CD4-positive, alpha-beta T cell treated with Interleukin-17A for 4 hours (primary cell): ENCODE data around the gene CXADR.
"Not testable (repeated sequence)": the region's sequence is repeated elsewhere in the genome, so short reads cannot be mapped to it uniquely, and the experiment has no call there.

Experiments used
- DNase-seq: peaks from one replicate; pipeline ENCODE4 v3.0.0-alpha.2; 2020; ENCODE audit warnings: mixed read lengths

CXADR gene

GRCh38 chr21:17506951-17507350 is 5.9 kb upstream of the CXADR start:
- DNase-seq: no peak

- no peak for DNase-seq
Observed at GRCh38 chr21:17507591-17507990, 5.3 kb upstream of the CXADR start.

DNA sequence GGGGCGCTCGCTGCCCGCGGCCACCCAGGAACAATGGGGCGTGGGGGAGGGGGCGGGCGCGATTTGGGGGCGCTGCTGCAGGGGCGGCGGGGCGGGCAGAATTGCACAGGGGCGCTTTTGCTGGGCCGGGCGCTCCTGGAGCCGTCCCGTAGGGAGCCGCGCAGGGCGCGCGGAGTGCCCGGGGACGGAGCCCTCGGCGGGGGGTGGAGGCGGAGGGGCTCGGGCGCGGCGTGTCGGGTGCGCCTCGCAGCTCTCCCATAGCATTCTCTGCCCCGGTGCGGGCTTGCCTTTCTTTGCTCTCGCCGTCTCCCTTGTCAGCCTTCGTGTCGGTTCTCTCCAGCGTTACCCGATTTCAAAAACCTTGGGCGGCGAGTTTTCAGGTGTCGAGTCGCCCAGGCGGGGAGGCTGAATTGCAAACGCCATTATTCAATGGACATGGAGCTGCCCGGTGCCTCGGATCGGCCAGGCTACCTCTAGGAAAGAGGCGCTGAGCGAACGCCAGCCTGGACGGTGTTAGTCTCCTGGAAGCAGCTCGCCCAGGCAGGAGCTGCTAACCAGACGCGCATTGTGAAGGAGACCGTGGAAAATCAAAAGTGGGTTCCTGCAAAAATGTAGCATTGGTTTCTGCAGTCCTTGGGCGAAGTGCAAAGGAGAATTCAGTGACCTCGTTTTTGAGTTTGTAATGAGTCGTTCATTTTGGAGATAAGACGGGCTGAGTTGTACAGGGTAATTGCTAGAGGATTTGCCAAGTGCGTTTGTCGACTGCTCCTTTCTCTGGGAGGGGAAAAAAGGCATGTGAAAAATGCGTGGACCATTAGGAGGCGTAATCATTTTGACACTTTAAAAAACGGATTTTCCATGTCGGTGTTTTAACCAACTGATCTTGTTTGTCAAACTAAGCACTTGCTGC is 626 bp downstream of the CXADR start:
- DNase-seq: peak; percentile 37

DNA sequence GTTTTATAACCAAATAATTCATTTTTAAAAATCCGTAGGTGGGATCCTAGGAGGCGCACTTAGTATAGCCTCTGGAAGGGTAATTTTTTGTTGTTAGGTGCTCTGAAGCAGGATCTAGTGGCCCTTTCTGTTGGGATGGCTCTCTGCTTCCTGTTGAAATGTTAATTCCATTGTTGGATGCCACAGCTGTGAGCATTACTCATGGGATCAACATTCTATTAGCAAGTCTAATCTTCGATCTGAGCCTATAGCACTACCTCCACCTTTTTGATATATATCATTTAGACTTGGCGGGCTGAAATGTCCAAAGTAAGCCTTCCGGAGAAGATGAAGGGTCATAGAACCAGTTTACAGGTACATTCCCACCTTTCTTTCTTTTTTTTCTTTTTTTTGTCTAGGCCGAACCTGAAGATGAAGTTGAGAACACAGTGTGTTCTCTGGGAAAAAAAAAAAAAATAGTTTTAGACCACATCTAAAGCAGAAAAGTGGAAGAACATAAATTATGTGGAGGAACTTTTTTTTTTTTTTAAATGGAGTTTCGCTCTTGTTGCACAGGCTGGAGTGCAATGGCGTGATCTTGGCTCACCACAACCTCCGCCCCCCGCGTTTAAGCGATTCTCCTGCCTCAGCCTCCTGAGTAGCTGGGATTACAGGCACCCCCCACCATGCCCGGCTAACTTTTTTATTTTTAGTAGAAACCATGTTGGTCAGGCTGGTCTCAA is 1.4 kb downstream of the CXADR start:
- DNase-seq: no peak

GRCh38 chr21:17517008-17517407 is 4.2 kb downstream of the CXADR start:
- DNase-seq: not testable (repeated sequence)

DNA sequence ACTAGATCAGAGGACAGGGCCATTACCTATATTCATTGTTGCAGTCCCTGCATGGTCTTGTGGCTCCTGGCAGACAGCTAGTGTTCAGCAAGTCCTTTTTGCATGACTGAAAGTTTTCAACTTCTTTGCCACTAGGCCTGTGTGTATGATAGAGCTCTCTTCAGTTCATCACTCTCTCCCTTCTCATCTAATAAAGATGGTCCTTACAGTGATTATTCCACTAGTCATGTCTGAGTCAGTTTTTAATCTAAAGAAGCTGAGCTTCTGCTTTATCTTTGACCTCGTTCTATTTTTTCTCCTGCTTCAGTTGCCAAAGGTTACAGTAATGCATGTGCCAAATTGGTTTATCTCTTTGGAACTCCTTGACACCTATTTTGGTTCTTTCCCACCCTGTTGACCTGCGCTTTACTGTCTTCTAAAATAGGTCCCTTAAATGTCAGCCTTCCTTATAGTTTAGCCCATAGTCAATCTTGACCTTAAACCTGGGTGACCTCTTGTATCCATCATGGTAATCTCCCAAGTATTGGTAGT is 6.4 kb downstream of the CXADR start:
- no peak for DNase-seq

DNA sequence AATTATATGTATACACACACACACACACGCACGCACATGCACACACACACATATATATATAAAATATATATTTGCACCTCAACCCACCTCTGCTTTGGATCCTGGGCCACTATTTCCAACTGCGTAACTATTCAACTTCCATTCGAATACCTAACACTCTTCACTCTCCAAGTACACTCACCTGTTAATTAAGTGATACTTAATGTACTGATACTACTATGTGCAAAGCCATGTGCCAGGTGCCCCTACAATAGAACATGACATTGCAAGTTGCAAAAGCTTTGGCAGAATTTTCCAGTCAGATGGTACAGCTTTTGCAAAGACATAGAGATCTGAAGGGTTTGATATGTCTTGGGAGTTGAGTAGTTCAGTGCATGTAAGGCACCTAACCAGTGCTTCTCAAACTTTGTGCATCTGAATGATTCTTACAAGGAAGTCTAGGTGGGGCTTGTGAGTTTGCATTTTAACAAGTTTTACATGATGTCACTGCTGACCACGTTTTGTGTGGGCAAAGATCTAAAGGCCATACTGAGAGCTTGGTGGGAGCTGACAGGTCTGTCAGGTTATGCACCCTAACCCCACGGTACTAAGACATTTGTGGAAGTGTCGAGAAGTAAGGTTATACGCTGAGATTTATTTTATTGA is 7.2 kb downstream of the CXADR start:
- no peak for DNase-seq

- no peak for DNase-seq
Observed at GRCh38 chr21:17523007-17523451, 10.2 kb downstream of the CXADR start.

- not testable (repeated sequence) for DNase-seq
Observed at GRCh38 chr21:17523979-17524494, 11.2 kb downstream of the CXADR start.

- DNase-seq: no peak
Observed at GRCh38 chr21:17524635-17525034, 11.8 kb downstream of the CXADR start.

DNA sequence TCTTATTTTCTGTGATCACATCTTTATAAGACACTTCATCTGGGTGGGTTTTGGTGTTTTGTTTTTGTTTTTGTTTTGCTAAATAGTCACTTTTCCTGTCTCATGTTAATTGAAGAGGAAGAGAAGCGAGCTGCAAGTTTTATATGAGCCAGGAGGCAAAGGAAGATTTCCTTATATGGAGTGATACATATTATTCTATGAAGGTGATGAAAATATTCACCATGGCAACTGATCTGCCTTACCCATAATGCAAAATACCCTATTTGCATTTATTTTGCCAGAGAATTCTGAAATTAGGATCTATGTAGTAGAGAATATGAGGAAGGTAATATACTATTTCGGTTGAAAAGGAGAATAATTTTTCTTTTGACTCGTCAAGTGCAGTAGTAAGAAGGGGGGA is 13.9 kb downstream of the CXADR start:
- DNase-seq: no peak

DNA sequence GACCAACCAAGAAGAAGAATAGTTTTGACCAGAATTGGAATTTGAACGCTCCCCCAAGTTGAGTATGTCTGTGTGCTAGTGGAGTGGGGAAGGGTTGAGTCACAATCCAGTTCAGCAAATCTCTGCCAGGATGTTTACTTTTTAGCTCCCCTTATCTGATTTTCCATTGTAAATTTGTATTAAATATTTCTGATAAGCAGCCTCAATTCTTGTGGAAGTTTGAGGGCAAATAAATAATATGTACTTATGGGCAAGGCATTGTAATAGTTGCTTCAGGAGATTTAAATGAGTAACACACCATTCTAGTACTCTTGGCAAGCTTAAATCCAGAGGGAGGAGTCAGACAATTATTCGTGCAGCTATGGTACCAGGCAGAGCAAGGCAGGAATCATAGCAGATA is 14.4 kb downstream of the CXADR start:
- DNase-seq: no peak

DNA sequence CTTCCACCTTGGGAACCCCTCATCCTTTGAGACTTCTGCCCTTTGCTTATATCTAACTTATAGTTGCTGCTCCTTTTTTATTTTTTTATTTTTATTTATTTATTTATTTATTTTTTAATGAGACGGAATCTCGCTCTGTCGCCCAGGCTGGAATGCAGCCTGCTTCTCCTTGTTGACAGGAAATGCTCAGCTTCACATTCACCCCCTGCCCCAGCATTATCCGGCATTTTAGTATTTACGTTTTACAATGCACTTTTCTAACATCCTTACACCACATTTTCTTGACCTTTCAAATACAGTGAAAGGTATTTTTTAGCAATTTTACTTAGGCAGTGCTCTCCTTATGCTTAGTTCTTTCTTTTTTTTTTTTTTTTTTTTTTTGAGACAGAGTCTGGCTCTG is 14.9 kb downstream of the CXADR start:
- DNase-seq: no peak

GRCh38 chr21:17529648-17530047 is 16.8 kb downstream of the CXADR start:
- DNase-seq: no peak

DNA sequence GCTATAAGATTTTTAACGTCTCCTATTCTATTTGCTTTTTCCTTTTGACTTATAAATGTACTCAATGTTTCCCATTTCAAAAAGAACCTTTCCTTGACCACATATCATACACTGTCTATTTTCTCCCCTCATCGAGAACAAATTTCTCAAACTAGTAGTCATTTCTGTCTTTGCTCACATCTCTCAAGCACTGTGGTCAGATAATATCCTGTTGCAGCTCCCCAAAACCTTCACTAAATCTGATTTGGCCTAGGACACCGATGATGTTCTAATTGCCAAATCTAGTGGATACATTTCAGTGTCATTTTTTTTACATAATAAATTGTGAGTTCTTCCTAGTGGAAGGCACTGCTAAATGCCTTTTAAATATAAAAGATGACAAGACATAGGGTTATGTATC is 19.4 kb downstream of the CXADR start:
- no peak for DNase-seq

DNA sequence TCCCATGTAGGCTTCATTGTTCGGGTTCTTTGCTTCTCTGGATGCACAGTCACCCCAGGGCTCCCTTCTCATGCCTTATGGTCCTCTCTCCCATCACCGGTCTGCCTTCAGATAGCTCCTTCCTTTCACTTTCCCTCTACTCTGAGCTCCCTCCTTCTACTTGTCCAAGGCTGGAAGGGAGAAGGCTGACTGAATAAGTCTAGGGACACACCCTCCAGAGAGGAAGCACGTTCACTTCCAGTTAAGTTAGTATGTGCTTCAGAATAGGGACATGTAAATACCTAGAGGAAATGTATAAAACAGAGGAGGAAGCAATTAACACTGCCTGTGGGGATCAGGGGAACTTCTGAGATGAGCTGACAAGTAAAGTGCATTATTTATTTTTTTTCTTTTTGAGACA is 23.5 kb downstream of the CXADR start:
- DNase-seq: no peak

GRCh38 chr21:17537299-17537698 is 24.5 kb downstream of the CXADR start:
- DNase-seq: no peak

- no peak for DNase-seq
Observed at GRCh38 chr21:17538576-17538975, 25.7 kb downstream of the CXADR start.

- no peak for DNase-seq
Observed at GRCh38 chr21:17539323-17539722, 26.5 kb downstream of the CXADR start.

DNA sequence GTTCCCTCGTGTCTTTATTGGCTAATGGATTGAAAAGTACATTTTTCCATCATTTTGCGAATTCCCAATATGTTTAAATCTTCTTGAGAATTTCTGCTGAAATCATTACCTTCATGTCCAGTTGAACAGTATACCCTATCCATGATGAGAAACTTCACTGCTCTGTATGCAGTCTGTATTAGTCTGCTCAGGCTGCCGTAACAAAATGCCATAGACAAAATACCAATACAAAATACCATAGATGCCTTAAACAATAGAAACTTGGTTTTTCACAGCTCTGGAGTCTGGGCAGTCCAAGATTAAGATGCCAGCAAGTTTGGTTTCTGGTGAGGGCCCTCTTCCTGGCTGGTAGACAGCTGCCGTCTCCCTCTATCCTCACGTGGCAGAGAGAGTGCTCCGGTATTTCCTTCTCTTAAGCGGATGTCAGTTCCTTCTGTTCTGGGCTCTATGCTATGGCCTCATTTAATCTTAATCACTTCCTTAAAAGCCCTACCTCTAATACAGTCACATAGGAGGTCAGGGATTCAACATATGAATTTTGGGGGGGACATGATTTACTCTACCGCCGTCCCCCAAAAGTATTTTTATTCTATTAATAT is 27.0 kb downstream of the CXADR start:
- no peak for DNase-seq

GRCh38 chr21:17540530-17540929 is 27.7 kb downstream of the CXADR start:
- DNase-seq: no peak

- no peak for DNase-seq
Observed at GRCh38 chr21:17542371-17543011, 29.6 kb downstream of the CXADR start.
